ENCODE results near the gene ZNF394.

Gene ZNF394

DNA sequence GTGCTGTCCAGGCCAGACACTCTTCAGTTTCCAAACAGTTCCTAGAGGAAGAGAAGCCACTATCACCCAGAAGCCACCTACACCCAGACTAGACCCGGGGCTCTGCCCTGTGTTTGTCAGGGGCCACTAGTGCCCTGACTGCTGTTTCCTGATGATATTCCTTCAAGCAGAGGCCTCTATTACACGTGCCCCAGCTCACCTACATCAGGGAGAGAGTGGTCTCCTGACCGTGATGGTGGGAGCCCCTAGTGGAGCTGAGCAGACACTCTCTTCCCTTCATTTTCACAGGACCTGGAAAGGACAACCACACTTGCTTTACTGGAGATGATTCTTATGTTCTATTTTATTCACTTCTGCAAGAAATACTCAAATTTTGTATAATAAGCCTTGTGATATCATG, 9.2 kb downstream of the ZNF394 start:
- no peak for DNase-seq

DNA sequence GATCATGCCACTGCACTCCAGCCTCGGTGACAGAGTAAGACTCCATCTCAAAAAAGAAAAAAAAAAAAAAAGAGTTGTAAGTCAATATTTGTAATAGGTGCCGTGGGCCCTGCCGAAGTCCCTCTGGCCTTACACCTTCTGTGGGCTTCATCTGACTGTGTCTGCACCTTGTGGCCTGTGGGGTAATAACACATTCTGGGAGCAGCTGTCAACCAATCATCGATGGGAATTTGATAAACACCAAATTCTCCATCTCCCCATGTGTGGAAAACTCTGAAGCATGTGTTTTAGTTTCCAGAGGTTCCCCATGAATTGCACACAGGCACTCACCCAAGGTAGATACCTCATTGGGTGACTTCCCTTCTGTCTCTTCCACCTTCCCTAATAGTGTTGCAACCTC, 10.8 kb downstream of the ZNF394 start:
- DNase-seq = no peak

- DNase-seq = no peak
Measured at GRCh38 chr7:99485094-99485493, 15.0 kb downstream of the ZNF394 start.

GRCh38 chr7:99478464-99479440, 21.3 kb downstream of the ZNF394 start:
- no peak for DNase-seq

GRCh38 chr7:99476107-99476506, 24.0 kb downstream of the ZNF394 start:
- DNase-seq = no peak

- DNase-seq = peak; percentile 17
Measured at GRCh38 chr7:99473315-99473596, 26.8 kb downstream of the ZNF394 start.

- peak; percentile 95 for DNase-seq
Measured at GRCh38 chr7:99472561-99473314, 27.3 kb downstream of the ZNF394 start, which contains the start of gene ZNF789. TSS of gene ZNF789 (plus strand) at chr7:99472890. CDS start at chr7:99476457, 3,567 bp downstream.

DNA sequence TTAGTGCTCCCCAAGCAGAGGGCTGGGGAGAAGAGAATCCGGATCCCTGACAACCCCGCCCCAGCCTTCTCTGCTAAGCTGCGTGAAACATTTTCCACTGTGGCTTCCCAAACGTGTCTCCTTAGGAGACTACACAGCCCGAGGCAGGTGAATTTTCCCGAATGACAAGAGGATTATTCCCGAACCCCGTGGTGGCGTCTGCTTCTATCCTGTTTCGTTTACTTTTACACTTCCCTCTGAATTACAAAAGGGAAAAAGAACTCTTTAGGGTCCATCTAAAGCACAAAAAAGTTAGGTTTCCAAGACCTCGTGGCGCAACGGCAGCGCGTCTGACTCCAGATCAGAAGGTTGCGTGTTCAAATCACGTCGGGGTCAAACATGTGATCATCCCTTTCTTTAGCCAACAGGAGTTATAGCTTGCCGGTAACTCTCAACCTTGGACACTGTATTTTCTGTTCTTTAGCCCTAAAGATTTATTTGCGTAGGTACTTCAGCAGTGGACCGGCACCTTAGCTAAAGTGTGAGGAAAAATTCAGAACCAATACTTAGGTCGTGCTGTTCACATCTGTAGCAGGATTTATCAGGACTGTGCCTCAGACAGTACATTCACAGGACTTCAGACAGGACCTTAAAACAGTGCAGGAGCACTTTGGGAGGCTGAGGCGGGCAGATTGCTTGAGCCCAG, 30.6 kb downstream of the ZNF394 start:
- DNase-seq = no peak

DNA sequence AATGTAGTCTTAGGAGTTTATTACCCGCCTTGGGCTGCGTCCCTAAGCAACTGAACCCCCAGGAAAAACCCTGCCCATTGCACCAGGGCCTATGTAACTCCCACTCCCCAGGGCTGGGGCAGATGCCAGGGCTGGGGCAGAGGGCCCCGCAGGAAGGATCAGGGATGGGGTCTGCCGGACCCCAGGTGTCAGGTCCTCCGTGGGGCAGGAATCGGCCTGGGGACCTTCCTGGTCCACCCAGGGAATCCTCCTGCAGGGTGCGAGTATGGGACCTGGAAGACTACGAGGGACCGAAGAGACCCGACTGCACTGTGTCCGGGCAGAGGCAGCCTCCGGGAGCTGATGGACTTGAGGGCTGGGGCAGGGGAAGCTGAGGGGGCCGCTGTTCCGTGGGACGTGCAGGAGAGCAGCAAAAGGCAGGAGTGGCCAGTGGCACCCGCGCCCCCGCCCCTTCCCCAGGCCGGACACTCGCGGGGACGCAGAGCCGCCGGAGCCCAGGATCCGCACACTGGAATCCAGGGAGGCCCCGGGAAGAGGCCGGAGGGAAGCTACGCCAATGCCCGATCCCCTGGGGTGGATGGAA, 31.7 kb downstream of the ZNF394 start:
- DNase-seq = no peak

DNA sequence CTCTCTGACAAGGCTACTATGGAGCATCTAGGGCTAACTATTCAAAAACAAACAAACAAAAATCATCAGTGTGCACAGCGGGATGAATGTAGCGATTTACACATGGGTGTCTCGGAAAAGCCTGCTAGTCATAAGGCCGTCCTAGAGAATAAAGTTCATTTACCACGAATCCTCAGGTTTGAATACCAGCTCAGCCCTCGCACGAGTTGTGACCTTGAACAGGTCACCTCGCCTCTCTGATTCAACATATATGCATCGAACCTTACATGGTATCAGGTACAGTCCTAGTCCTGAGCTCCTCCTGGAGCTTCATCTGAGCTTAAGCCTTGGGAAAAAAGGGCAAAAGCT, 34.7 kb downstream of the ZNF394 start:
- no peak for DNase-seq

DNA sequence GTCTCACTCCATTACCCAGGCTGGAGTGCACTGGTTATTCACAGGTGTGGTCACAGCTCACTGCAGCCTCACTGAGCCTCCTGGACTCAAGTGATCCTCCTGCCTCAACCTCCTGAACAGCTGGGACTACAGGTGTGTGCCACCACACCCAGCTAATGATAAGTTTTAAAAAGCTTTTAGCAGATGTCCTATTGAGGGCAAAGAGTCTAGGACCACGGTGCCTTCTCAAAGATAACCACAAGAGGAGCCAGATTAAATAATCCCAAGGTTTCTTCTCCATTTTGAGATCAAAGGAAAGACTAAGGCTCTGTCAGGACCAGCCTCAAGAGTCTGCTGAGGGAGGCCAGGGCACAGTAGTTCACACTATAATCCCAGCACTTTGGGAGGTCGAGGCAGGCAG, 38.9 kb downstream of the ZNF394 start:
- DNase-seq = no peak

GRCh38 chr7:99460651-99461050, 39.4 kb downstream of the ZNF394 start:
- DNase-seq = no peak

- DNase-seq = no peak
Measured at GRCh38 chr7:99459087-99459486, 41.0 kb downstream of the ZNF394 start.

DNA sequence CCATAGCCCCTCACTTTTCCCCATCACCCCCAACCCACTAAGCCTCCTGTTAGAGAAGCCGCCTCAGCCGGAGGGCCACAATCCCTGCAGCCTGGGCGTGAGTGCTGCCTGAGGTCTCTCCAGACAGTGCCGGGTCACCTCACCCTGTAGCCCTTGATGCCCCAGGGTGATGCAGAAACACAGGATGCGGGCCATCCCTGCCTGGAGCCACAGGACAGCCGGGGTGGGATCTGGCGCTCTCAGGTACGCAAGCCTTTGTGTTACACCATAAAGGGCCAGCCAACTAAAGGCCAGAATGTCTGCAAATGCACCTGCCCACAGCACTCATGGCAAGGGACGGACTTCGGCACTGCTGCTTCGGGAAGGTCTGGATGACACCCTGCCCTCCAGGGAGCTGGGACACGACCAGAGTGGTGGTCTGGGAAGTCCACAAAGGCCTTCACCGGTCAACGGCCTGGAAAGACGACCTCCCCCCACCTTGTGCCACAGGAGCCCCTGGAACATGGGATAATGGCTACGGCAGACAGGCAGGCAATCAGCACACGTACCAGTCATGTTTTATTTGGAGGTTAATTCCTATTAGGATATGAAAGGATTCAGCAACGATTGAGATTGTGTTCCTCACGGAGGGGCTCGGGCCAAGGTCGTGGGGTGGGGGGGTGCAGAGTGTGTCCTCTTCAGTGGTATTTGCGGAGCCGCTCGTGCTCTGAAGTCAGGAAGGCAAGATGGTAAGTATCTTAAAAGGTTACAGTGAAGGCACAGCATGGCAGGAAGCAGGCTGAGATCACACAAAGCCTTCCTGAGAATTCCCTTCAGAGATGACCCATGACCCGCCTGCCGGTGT, 42.2 kb downstream of the ZNF394 start:
- DNase-seq = no peak

- DNase-seq = no peak
Measured at GRCh38 chr7:99457050-99457649, 42.9 kb downstream of the ZNF394 start.

DNA sequence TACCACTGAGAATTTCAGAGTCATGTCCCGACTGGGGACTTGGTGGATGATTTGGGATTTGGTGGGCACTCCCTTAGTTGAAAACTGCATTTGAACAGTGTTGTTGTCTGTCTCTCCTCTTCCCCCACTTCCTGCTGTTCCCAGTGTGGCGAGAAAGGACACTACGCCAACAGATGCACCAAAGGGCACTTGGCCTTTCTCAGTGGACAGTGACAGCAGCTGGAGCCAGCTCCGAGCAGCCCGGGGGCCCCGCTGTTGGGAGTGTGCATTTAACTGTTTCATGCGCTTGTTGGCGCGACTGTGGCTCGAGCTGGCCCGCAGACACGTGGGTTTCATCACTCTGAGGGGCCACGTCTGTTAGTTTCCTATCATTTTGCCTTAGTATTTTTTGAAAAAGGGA, 43.8 kb downstream of the ZNF394 start:
- no peak for DNase-seq

- no peak for DNase-seq
Measured at GRCh38 chr7:99455874-99456273, 44.2 kb downstream of the ZNF394 start.

- no peak for DNase-seq
Measured at GRCh38 chr7:99453105-99453504, 47.0 kb downstream of the ZNF394 start.

DNA sequence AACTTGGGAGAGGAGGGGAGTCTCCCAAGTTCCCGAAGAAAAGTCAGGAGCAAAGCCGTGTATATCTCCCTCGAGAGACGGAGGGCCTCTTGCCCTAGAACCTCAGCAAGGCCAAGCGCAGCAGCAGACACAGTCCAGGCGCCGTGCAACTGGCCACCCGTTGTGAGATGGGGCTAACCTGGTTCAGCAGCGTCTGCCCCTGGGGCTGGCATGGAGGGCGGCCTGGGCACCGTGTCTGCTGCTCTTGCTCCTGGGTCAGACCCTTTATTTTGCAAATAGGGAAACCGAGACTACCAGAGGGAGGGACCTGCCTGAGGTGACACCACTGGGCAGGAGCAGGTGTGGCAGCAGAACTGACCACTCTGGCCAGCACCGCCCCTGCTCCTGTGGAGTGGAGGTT, 47.5 kb downstream of the ZNF394 start:
- no peak for DNase-seq

DNA sequence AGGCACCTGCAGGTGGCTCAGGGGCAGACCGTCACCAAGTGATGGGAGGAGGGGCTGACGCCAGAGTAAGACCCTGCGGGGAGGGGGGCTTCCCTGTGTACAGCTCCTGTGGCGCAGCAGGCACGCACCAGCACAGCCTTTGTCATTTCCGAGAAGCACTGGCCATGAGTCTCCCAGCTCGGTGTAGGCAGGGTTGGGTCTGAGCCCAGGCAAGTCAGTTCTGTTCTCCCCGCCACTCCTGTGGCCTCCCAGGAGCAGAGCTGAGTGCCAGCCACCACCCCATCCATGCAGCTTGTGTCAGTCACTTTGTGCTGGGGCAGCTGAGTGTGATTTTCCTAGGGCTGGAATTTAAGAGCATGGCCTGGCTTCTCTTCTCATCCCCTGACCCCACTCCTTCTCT, 48.1 kb downstream of the ZNF394 start:
- no peak for DNase-seq

GRCh38 chr7:99449326-99449725, 50.8 kb downstream of the ZNF394 start:
- no peak for DNase-seq

- DNase-seq = no peak
Measured at GRCh38 chr7:99448855-99449254, 51.2 kb downstream of the ZNF394 start.

All from NCI-H1105 treated with DMSO at 0.1 percent for 48 hours (cell line).